Stimulated activated CD4-positive, alpha-beta T cell treated with anti-CD3 and anti-CD28 coated beads, Interleukin-4, amount 100 ng/mL, for 24 hours (primary cell): ENCODE results near the gene PMEPA1.

Source experiments
- DNase-seq: peaks from one replicate; pipeline ENCODE4 v3.0.0-alpha.2; 2020

PMEPA1 gene

DNA sequence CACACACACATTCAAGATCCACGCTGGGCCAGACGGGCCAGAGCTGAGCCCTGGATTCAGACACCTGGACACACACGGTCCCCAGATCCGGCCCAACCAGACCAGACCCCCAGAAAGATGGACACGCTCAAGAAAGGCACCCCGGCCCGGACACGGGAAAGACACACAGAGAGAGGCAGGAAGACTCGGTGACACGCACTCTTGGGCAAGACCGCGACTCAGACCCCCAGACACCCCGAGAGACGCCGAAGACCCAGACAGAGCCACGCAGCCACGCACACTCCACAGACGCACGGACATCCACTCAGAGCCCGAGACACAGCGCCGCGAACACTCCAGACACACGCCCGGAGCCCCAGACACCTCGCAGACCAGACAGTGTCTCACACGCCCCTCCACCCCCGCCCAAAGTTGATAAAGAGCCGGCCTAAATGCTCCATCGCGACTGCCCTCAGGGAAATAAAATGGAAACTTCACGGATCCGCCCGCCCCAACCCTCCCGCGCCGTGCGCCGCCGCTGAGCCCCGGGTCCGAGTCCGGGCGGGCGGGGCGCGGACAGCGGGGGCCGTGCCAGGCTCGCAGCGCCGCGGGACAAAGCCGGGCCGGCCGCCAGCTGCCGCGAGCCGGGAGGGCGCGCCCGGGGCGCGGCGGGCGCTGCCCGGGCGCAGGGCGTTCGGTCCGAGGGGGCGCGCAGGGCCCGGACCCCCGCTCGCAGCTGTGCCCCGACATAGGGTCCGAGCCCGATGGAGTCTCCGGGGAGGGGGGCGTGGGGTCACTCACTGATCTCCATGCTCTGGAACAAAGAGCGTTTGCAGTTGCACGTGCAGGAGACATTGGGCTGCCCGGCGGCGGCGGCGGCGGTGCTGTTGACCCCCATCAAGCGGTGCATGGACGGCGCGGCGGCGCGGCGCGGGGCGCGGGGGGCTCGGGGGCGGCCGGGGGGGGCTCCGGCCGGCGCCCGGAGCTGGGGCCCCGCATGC, 831 bp downstream of the PMEPA1 start:
- peak; percentile 22 for DNase-seq

- no peak for DNase-seq
These were observed 1.7 kb downstream of the PMEPA1 start for GRCh38 chr20:57707849-57708693.

DNA sequence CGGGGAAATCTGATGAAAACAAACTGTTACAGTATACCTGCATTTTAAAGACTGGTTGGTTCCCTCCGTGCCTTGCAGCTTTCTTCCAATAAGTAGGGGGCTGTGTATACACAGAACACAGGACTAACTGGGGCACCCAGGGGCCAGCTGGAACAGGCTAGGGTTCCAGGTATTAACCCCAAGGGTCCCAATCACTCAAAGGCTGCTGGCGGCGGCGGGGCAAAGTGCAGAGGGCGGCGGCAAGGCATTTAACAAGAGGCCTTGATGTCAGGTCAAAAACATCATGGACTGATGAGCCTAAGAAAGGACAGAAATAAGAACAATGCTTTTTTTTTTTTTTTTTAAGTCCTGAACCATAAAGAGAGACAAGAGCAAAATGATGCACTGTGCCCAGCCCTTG, 2.5 kb downstream of the PMEPA1 start:
- DNase-seq: no peak

- no peak for DNase-seq
These were observed 4.5 kb downstream of the PMEPA1 start for GRCh38 chr20:57705127-57705899.

DNA sequence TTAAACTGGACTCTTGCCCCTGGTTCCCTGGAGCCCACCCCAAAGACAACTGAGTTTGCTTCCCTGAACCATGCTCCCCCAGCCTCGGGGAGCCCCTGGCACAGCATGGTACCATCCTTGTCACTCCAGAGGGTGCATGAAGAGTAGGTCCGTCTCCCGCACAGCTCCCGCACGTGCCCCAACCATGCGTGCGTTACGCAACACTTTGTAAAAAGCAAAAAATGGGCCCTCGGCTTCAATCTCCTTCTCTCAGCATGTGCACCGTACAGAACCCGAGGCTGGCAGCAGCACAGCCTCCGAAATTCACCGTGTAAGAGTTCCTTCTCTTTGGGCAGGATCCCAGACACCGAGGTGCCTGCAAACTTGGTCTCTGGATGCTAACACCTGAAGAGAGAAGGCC, 5.6 kb downstream of the PMEPA1 start:
- no peak for DNase-seq

GRCh38 chr20:57703013-57703412, 6.8 kb downstream of the PMEPA1 start:
- DNase-seq: no peak

DNA sequence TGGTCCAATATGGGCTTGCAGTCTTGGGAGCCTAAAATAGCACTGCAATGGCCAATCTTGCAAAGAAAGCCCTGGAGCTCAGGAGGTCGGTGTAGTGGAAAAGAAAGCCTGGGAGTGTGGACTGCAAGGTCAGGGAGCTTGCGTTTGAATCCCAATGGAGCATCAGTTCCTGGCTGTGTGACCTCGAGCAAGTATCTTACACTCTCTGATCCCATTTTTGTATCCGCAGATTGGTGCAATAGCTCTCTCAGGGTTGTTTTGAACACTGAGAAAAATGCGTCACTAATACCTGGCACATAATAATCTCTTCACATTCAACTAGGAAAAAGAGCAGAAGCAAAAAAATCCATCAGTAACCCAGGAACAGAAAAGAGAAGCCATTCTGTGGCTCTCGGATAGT, 7.3 kb downstream of the PMEPA1 start:
- no peak for DNase-seq

DNA sequence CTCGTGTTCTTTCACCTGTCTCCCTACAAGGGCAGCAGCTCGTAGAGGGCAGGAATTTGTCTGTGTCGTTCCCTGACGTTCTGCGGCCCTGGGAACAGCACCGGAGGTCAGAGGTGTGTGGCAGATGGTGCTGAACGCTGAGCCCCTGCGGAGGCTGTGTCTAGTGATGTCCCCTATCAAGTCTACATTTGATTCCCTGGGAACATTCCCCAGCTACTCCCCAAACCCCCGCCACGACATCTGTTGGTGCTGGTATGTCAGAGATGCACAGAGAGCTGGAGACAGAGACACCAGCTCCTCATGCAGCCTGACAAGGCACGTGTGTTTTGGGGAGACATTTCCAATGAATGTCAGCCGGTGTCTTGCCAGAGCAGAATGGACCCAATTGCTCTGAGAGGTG, 7.7 kb downstream of the PMEPA1 start:
- DNase-seq: no peak

DNA sequence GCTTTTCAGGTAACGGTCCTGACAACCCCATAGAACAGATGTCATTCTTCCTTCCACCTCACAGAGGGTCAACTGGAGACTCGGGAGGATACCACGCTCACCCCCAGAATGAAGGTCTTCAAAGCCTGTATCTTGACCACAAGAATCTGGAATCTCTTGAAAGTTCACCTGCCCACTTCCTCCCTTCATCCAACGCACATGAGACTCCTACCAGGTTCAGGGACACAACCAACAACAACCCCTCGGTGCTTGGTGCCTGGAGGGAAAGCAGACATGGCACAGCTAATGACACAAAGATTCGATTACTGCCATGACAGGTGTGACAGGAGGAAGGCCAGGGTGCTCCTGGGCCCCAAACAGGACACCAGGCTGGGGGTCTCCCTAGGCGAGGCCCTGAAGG, 8.2 kb downstream of the PMEPA1 start:
- DNase-seq: no peak

- no peak for DNase-seq
These were observed 8.7 kb downstream of the PMEPA1 start for GRCh38 chr20:57701090-57701489.

GRCh38 chr20:57699395-57699794, 10.4 kb downstream of the PMEPA1 start:
- DNase-seq: no peak

DNA sequence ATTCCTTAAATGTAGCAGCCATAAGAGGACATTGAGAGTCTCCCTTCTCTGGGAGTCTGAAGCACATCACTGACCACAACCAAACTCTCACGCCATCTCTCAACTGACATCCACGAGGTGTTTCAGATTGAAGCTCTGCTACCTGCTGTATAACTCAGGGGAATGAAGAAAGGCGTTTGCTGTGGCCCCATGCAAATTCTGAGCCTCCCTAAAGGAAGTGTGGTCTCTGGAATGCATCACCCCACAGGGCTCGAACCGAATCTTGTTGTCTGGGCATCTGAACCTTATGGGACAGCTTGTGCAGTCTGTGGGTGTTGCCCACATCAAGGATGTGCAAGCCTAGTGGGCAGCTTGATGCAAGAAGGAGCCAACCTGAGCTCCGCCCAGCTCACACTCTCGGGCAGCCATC, 10.9 kb downstream of the PMEPA1 start:
- peak; percentile 22 for DNase-seq

DNA sequence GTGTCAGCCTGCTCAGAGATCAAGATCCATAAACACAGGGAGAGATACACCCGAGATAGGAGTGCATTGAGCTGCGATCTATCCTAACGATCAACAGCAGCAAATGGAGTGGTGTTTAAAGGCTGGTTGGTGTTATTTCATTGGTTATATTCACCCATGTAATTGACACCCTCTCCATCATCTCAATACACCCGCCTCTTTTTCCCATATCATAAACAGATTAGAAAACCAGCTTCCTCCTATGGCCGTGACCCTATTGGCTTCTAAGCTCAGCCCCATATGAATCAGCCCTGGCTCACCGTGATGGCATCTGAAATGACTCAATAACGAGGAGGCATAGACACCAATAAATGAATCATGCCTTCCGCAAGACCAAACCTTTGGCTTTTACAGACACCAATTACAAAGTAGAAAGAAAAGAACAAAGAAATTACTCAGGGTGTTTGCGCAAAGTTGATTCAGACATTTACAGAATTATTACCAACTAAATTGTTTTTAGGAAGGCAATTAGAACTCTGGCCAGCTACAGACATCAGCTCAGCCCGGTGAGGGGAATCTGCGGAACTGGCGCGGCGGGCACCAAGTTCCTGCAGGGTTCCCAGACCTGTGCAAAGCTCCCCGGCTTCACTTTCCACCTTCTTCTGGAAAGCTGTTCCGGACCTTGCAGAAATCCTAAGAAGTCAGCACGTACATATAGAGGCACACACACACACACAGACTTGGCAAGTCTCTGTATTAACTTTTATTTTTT, 11.5 kb downstream of the PMEPA1 start:
- DNase-seq: peak; percentile 84

- no peak for DNase-seq
These were observed 12.3 kb downstream of the PMEPA1 start for GRCh38 chr20:57697543-57697942.

DNA sequence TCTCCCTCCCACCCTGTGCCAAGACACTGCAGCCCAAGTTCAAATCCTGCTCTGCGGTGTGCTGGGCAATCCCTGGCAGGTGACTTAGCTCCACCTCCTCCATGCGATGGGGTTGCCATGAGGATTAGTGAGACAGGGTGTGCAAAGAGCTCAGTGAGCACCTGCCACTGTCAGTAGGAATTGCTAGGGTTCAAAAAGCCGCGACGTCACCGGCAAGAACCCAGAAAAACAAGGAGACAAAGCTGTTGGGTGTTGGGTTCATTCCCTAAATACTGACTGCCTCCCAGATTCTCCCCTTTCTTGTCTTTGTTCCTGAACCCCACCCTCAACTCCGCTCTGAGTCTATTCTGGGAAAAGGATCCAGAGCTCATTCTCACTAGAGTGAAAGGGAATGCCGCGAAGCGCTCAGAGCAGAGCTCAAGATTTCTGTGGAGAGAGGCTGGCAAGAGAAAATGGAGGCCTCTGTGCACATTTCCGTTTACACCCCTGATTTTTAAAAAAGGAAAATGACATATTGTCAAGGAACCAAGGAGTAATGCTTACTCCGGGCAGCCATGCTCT, 13.3 kb downstream of the PMEPA1 start:
- no peak for DNase-seq

DNA sequence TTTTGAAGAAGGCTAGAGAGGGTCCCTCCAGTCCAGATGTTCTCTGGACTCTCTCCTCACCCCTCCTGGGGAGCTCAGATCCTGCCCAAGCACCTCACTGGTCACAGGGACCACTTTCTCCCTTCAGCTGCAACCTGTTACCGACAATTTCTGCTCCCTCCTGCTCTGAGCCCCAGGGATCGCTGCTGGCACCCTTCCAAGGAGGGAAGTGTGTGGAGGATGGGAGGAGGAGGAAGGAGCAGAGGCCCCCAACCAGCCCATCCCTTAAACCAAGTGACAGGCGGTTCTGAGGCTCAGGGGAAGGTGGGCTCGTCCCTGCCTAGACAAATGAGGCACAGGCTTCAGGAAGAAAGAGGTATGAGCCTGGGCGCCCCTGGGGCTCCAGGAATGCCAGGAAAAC, 13.9 kb downstream of the PMEPA1 start:
- no peak for DNase-seq

DNA sequence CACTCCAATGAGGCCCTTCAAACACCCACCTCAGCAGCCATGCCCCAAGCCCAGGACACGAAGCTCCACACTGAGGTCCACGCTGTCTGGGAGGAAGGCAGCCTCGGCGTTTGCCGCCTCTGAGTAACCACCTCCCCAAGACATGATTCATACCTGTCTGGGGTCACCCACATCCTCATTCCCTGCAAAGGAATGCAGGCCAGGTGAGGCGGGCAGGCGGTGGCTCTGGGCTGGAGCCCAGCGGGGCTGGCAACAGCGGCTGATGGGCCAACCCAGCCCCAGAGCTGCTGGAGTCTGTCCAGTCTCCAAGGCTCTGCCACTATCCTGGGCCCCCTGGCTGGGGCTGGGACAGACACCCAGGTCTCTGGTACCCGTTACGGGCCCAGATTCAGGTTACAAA, 14.8 kb downstream of the PMEPA1 start:
- no peak for DNase-seq

DNA sequence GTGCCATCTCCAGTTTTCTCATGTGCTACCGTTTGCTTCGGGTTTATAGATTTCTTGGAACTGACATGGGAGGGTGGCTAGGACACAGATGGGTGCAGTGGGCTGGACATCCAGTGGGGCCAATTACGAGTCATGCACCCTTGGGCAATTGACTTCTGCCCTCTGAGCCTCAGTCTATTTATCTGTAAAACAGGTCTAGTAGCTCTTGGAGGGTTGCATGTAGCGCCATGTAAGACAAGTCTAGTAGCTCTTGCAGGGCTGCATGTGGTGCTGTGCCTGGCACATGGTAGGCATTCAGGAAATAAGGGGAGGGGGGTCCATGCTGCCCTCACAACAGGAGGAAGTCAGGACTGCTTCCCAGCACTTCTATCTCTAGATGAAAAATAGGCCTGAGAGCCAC, 15.3 kb downstream of the PMEPA1 start:
- DNase-seq: no peak

GRCh38 chr20:57693670-57694329, 16.0 kb downstream of the PMEPA1 start:
- DNase-seq: no peak

- no peak for DNase-seq
These were observed 16.7 kb downstream of the PMEPA1 start for GRCh38 chr20:57693002-57693582.

- no peak for DNase-seq
These were observed 17.4 kb downstream of the PMEPA1 start for GRCh38 chr20:57692393-57692792.
